Right lobe of liver (tissue), 4 donors: ENCODE data around the gene ESYT2.

ENCODE experiments used
- CTCF ChIP-seq, 4 donors: fragments of 200-600 bp in 3 of 4; fragments of 450-650 bp in 1 of 4; IDR thresholded peaks; one replicate each; pipeline versions ENCODE4 v1.5.1 to v1.8.0; 2016 to 2022; ENCODE audit warnings: antibody characterized with exemption in 4 of 4, mild to moderate bottlenecking in 2 of 4
- POLR2A ChIP-seq: fragments of 450-650 bp; IDR thresholded peaks from one replicate; pipeline ENCODE4 v1.6.1; 2017; ENCODE audit warnings: antibody characterized with exemption, mild to moderate bottlenecking
- donor health status: DM: no; HTN: no; CAD: no.
- donor health status: DM: no; HTN: no; CAD: no.
- donor health status: DM: no; HTN: yes; CAD: no.

DNA sequence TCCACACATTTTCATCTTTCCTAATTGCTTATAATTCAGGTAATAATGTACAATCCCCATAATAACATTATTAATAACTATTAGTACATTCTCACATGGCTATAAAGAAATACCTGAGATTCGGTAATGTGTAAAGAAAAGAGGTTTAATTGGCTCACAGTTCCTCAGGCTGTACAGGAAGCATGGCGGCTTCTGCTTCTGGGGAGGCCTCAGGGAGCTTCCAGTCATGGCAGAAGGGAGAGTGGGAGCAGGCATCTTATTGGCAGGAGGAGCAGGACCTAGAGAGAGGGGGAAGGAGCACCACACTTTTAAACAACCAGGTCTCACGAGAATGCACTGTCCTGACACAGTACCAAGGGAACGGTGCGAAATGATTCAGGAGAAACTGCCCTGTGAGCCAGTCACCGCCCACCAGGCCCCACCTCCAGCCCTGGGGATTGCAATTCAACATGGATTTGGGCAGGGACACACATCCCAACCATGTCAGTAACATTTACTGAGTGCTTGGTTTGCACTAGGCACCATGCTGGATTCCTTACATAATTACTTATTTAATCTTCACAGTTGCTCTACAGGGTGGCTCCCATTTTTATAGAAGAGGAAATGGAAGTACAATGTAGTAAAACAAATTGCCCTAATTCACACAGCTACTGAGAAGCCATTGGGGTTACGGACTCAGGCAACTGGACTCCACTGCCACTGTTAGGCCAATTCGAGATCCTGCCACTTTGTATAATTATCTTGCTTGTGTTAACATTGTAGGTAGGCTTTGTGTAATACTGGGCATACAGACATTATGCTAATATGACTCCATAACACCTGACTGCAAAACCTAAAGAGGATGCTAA, 8.7 kb upstream of the ESYT2 start:
- TF ChIP-seq CTCF (IDR thresholded peaks at IDR 0.05) (no peak), POLR2A (no peak)
